Prostate gland (tissue), 2 donors: Measurements from ENCODE around the gene NOTCH4. TPM values are rescaled to one million over a fixed set of nuclear protein-coding genes. Genes with fewer than 3 reads are reported as not detected.
A peak's percentile ranks its signal among the peaks of the same experiment; 100 is the strongest.
"Not testable (repeated sequence)": the region's sequence is repeated elsewhere in the genome, so short reads cannot be mapped to it uniquely, and the experiment has no call there.

Source experiments
- DNase-seq: peaks from one replicate; pipeline ENCODE4 v3.0.0-alpha.2; 2019; ENCODE audit warnings: low spot score
- H3K27ac ChIP-seq, 2 donors: fragments of 200-600 bp; sonication (generic); 2 replicates each; pipeline ENCODE4 v1.5.1; 2017 to 2019
- H3K27me3 ChIP-seq: fragments of 200-600 bp; sonication (generic); replicated peaks from 2 replicates; pipeline ENCODE4 v1.5.1; 2019; ENCODE audit not compliant: insufficient read depth
- H3K36me3 ChIP-seq, 2 donors: fragments of 200-600 bp; sonication (generic); 1 replicate in 1 of 2; 2 replicates in 1 of 2; pipeline versions ENCODE4 v1.5.1 to v1.8.1; 2017 to 2019
- H3K4me1 ChIP-seq: fragments of 200-600 bp; sonication (generic); replicated peaks from 2 replicates; pipeline ENCODE4 v1.5.1; 2019
- H3K4me3 ChIP-seq, 2 donors: fragments of 200-600 bp; sonication (generic); 2 replicates each; pipeline ENCODE4 v1.5.1; 2017 to 2019
- H3K9me3 ChIP-seq: fragments of 200-600 bp; sonication (generic); 2 replicates; pipeline ENCODE4 v1.5.1; 2017
- POLR2A ChIP-seq: fragments of 450-650 bp; IDR thresholded peaks from one replicate; pipeline ENCODE4 v1.6.1; 2016; ENCODE audit warnings: antibody characterized with exemption, mild to moderate bottlenecking
- POLR2AphosphoS5 ChIP-seq: sonication (generic); formaldehyde crosslinking; IDR thresholded peaks from one replicate; pipeline ENCODE4 v1.6.1; 2017; ENCODE audit warnings: antibody characterized with exemption
- WGBS: methylation state at CpG from one replicate; pipeline ENCODE4 v1.1.5; 2018; 5-methylcytosine and 5-hydroxymethylcytosine counted together
- intact Hi-C: fragments of 100-400 bp; cut with DNase I; formaldehyde crosslinking; loops from one replicate; pipeline ENCODE4 v1.14.2; 2022
- total RNA-seq, 2 donors: library from RNA; depleted of rRNA; stranded (reverse); fragments of >200 nt; gene quantifications; one replicate each; pipeline ENCODE4 v1.1.0, GENCODE V29; 2016
- TF ChIP-seq, protein P1 (sequence below), 4 experiments: fragments of 200-600 bp in 2 of 4; fragments of 450-650 bp in 2 of 4; sonication (generic) in 2 of 4; IDR thresholded peaks; 1 replicate in 3 of 4; 2 replicates in 1 of 4; pipeline ENCODE4 v1.5.1; 2016 to 2019; ENCODE audit warnings: antibody characterized with exemption in 4 of 4, mild to moderate bottlenecking in 2 of 4, moderate library complexity in 2 of 4

Gene NOTCH4
- total RNA-seq, result 10 to 100 TPM; 14.6 to 18.2 TPM

DNA sequence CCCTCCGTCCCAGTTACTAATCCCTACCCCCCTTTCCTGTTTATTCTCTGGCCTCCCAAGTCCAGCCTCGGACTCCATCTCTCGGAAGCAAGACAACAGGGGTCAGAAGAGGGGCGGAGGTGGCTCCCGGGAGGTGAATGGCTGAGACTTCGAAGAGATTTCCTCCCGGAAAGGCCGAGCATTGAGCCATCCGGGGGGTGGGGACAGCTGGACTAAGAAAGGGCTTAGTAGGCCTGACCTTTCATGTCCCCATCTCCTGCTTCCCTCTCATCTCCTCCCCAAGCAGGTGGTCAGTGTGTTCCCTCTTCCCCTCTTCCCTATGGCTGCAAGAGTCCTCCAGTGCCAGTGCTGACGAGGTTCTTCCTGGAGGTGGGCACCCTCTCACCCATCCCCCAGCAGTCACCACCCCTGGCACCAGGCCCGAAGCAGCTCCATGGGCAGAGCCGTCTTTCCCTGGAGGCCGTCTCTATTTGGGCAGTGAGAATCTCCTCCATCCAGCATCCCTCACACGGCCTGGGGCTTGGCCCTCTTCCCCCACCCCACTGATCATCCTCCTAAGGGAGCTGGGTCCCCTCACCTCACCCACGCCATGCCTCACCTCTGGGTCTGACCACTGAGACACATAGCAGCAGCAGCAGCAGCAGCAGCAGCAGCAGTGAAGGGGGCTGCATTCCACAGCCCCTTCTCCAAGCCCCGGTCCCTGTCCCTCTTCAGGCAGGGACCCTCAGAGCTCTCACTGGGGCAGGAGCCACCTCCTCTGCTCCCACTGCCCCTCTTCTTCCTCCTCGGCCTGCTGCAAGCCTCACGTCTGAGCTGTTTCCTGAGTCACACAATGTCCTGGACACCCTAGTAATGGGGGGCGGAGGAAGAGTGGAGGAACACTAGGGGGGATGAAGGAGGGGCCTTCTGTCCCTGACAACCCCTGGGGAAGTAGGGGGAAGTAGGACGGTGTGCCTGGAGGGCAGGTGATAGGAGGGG, at the start of gene NOTCH4:
Gene NOTCH4 (minus strand): TSS at position 810 of the 978 bp plus-strand sequence. CDS start 139 bp downstream, at position 671.
- peak; percentile 13 for TF ChIP-seq POLR2AphosphoS5
- TF ChIP-seq, protein P1, sequence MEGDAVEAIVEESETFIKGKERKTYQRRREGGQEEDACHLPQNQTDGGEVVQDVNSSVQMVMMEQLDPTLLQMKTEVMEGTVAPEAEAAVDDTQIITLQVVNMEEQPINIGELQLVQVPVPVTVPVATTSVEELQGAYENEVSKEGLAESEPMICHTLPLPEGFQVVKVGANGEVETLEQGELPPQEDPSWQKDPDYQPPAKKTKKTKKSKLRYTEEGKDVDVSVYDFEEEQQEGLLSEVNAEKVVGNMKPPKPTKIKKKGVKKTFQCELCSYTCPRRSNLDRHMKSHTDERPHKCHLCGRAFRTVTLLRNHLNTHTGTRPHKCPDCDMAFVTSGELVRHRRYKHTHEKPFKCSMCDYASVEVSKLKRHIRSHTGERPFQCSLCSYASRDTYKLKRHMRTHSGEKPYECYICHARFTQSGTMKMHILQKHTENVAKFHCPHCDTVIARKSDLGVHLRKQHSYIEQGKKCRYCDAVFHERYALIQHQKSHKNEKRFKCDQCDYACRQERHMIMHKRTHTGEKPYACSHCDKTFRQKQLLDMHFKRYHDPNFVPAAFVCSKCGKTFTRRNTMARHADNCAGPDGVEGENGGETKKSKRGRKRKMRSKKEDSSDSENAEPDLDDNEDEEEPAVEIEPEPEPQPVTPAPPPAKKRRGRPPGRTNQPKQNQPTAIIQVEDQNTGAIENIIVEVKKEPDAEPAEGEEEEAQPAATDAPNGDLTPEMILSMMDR (IDR thresholded peaks at IDR 0.05), result no peak
- intact Hi-C loops, result no loop called here
- H3K9me3 ChIP-seq, result no peaks in the 10 kb centered on the region
- H3K4me1 ChIP-seq, result no peaks in the 10 kb centered on the region
- H3K36me3 ChIP-seq, result no peaks in the 10 kb centered on the region
- peak within 1 kb of the TSS; percentile 61 to 63 for H3K27ac ChIP-seq
- H3K27me3 ChIP-seq, result no peaks in the 10 kb centered on the region
- no peak for DNase-seq
- 34% methylated on average over 20 of the region's 20 CpGs for whole genome bisulfite sequencing
- peak within 1 kb of the TSS; percentile 10 to 14 for H3K4me3 ChIP-seq

DNA sequence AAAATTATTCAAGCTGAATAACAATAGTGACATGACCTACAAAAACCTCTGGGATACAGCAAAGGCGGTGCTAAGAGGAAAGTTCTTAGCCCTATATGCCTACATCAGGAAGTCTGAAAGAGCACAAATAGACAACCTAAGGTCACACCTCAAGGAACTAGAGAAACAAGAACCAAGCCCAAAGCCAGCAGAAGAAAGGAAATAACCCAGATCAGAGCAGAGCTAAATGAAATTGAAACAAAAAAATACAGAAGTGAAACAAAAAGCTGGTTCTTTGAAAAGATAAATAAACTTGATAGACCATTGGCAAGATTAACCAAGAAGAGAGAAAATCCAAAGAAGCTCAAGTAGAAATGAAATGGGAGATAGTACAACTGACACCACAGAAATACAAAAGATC, 47.6 kb upstream of the NOTCH4 start:
- 94% methylated on average over 1 of the region's 1 CpG for WGBS
- no peak for DNase-seq
- H3K9me3 ChIP-seq, result no peaks in the 10 kb centered on the region
- intact Hi-C loops, result no loop called here
- TF ChIP-seq POLR2AphosphoS5 (no peak), POLR2A (no peak)
- TF ChIP-seq, protein P1 (IDR thresholded peaks at IDR 0.05), result no peak
- no peaks in the 10 kb centered on the region for H3K36me3 ChIP-seq
- no peaks in the 10 kb centered on the region for H3K4me1 ChIP-seq
- no peak overlapping the region for H3K4me3 ChIP-seq
- no peak overlapping the region for H3K27ac ChIP-seq
- H3K27me3 ChIP-seq, result no peaks in the 10 kb centered on the region

- intact Hi-C loops, H3K9me3 ChIP-seq, H3K4me3 ChIP-seq, H3K27me3 ChIP-seq, H3K4me1 ChIP-seq, H3K36me3 ChIP-seq, H3K27ac ChIP-seq, DNase-seq: not testable (repeated sequence)
- WGBS, result 86% methylated on average over 3 of the region's 3 CpGs
These were observed 44.6 kb upstream of the NOTCH4 start for GRCh38 chr6:32268459-32268858.

GRCh38 chr6:32267035-32267434, 43.2 kb upstream of the NOTCH4 start:
- H3K27ac ChIP-seq, result no peak overlapping the region
- no peak for DNase-seq
- intact Hi-C loops, result no loop called here
- TF ChIP-seq POLR2AphosphoS5 (no peak), POLR2A (no peak)
- TF ChIP-seq, protein P1 (IDR thresholded peaks at IDR 0.05), result no peak
- H3K4me3 ChIP-seq, result no peak overlapping the region
- no peaks in the 10 kb centered on the region for H3K27me3 ChIP-seq
- no peaks in the 10 kb centered on the region for H3K4me1 ChIP-seq
- H3K36me3 ChIP-seq, result no peaks in the 10 kb centered on the region
- no peaks in the 10 kb centered on the region for H3K9me3 ChIP-seq

- H3K27me3 ChIP-seq, DNase-seq, H3K27ac ChIP-seq, H3K4me3 ChIP-seq, H3K9me3 ChIP-seq, H3K36me3 ChIP-seq, H3K4me1 ChIP-seq: not testable (repeated sequence)
- WGBS, result 91% methylated on average over 4 of the region's 4 CpGs
- intact Hi-C loops, result loop anchor here (10.0 kb wide), 1 partner anchor 448 kb away; no protein-coding TSS in a partner anchor
These were observed 33.4 kb upstream of the NOTCH4 start for GRCh38 chr6:32257262-32257661.
